ENCODE data around the gene MORC4.
"Not testable (repeated sequence)": the region's sequence is repeated elsewhere in the genome, so short reads cannot be mapped to it uniquely, and the experiment has no call there.

The MORC4 gene

DNA sequence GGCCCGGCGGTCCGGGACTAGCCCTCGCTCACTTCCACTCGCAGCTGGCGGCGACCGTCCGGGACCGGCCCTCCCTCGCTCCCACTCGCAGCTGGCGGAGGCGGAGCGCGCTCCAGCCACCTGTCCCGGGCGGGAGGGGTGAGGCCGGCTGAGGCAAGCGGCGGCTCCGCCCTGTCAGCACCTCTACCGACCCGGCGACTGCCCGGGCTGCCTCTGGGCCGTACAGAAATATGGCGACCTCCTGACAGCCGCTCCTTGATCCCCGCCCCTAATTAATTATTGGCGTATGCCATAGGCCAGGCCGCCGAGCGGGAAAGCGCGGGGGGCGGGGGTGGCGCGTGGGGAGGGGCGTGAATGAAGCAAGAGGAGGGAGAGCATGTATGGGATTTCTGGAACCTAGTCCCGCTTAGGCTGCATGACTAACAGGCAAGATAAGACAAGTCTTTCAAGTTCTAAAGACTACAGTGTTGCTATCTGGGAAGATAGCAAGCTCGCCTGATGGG, at the start of gene MORC4:
TSS of gene MORC4 (minus strand) at position 200 of the 503 bp plus-strand sequence. CDS start 243 bp downstream, outside the sequence.
- DNase-seq, result peak; percentile 29

DNA sequence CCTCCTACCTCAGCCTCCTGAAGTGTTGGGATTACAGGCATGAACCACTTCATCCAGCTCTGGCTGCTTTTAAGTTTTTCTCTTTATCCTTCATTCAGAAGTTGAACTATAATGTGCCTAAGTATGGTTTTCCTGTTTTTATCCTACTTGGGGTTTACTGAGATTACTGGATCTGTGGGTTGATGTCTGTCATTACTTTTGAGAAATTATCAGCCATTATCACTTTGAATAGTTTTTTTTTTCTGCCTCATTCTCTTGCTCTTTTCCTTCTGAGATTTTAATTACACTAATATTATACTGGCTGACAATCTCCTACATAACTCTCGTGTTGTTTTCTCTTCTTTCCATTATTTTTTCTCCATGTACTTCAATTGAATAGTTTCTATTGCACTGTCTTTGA, 47.6 kb upstream of the MORC4 start:
- no peak for DNase-seq

DNA sequence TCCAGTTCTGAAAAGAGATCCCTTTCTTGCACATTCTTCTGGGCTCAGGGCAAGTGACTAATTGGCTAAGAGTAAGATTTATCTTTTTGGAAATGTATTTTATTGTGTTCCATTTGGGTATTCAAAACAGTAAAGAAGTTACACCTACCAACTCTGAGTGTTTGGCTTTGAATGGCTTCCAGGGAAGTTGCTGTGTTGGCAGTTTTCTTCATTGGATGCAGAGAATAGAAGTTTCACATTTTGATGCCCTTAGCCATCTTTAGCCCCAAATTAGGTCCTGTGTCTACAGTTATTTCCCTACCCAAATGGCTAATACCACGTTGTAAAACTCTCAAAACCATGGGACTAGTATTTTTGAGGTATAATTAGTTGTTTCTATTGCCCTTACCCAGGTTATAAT, 29.7 kb upstream of the MORC4 start:
- DNase-seq, result no peak

DNA sequence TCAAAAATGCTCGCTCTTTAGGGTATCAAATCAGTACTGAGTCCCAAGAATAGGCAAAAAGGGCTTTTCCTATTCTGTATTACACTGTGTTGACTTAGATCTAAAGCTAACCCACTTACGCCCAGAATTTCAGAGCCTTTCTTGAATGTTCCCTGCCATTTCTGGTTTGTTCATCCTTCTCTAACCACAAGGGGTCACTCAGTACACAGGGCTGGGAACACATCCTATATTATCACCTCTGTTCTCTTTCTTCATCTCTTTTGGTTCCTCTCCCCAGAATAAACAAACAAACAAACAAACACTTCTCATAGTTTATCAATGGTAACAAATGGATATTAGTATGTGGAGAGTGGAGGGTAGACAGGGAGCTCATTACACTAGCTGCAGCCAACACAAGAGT, 25.5 kb upstream of the MORC4 start:
- no peak for DNase-seq

DNA sequence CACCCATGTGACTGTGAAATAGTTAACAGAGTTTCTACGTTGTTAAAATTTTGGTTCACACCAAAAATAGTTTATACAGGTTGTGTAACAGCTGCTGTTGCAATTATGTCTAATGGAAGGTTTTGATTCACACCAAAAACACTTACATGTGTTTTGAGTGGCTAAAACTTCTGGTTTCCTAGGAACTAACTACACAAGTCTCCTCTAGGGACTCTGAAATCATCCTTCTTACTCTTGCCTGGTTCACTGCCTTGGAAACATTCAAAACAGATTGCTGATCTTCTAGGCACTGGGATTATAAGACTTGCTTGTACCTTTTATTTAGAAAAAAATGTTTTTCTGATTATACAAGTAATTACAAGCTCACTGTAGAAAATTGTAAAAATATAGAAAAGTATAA, 14.9 kb upstream of the MORC4 start:
- DNase-seq, result no peak

DNA sequence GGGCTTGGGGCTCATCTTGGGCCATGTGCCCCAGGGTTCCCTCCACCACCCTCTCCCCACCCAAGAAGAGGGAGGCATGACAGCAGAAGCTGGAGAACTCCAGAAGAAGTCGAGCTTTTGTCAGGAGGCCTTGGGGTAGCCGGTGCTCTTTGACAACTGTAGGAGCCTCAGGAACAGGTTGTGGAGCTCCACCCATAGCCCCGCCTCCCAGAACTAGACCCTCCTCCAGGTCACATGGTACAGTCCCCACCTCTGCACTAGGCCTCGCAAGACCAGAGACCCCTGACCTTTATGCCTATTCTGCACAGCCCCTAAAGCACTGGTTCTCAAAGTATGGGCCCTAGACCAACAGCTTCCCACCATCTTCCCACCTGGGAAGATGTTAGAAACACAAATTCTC, 8.0 kb upstream of the MORC4 start:
- DNase-seq, result no peak

DNA sequence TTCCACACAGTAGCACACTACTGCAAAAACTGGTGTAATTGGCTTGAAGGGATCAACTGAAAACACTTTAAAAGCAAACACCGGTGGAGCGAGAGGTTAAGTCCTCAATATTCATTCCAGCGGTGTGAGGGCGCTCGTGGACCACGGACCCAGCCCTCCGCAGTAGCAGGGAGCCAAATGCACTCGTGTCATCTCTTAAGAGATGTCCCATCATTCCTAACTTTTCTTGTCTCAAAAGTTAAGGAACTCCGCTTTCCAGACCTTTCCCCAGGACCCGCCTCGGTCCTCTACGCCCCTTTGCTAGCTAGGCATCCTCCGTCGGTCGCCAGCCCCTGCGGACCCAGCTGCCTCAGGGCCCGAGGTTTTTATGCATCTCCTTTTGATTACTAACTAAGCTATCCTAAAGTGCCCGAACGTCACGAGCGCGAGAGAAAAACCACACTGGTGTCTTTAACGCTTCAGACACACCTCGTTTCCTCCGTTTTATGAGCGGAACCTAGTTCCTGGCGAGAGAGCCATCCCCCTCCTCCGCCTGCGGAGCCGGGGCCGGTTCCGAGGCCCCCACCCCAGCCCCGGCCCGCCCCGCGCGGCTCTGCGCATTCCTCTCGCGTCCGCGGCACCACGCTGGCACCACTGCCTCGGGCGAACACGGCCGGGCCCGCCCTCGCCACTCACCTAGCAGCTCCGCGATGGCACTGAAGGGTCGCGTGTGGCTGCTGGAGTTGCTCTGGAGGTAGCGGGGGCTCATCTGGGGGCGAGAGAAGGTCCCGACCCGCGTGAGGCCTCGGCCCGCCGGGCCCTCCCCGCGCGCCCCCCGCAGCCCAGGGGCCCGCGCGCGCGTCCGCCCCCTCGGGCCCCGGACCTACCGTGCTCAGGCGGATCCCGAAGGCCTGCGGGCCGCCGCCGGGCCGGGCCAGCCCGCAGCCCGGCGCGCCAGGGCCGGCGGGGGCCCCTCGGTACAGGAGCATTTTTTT, 723 bp downstream of the MORC4 start:
- peak; percentile 1 for DNase-seq

DNA sequence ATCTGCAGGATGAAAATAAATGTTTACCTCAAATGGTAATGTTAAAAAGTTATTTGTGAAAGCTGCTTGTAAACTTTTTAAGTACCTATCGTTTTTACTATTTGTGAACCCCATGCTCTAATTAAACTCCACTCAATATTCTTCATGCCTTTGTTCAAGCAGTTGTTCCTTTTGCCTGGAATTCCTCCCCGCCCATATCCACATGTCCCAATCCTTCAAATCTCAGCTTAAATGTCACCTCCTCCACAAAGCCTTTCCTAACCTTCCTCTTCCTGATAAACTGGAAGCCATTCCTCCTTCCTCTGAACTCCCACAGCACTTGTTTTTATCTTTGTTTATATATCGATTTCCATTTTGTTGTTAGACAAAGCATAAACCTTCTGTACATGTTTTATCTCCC, 2.4 kb downstream of the MORC4 start:
- no peak for DNase-seq

DNA sequence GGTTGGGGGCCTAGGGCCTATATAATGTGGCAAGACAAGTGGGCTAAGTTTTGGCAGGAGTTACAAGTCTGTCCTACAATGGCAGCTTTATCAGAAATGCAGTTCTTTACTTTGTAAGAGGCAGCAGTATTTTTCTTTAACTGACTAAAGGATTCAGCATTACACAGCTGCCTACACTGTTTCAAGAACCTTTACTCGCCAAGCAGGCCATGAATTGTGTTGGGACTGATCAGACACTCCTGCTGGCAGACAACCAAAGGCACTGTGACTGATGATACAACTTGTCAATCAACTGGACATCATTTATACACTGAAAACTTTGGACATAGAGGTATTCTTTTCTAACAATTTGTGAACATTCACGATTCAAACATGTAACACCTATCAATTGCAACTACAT, 4.3 kb downstream of the MORC4 start:
- no peak for DNase-seq

DNA sequence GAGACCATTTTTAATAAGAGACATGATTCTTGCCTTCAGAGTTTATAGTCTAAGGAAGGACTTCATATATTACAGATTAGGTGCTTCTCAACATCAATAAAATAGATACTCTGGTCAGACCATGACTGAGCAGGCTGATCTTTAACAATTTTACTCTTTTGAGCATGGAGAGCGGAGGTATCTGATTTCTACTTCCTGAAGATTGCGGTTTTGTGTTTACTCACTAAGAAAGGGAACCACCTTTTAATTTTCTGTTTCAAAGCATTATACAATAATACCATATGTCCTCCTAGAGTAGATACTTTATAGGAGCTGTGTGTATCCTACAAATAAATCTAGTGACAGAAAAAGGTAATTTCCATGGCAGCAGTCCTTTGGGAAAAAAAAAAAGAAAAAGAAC, 12.5 kb downstream of the MORC4 start:
- no peak for DNase-seq

DNA sequence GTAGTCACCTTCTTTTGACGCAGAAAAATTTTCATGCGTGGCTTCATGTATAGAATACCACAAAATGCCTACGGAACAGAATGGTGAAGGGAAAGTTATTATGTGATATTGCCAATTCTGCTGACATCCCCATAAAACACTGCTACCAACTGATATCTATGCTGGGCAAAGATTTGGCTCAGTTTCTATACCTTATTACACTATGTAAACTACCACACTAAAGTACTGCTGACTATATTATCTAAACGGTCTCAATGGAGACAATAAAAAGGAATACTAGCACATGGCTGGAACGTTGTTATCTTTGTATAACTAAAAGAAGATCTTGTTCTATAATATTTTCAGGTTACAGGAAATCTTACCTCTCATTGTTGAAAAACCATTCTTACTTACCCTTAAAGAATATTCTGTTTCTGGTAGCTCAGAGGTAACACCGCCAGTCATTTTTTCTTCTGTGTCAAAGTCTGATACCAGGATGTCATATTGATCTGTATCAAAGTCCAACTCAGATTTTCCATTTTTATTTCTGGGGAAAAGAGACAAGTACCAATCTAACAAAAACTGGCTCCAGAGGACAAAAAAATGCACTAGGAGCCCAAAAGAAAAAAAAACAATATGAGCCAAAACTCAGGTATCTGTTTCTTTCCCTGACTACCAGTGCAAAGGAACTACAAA, 18.9 kb downstream of the MORC4 start:
- DNase-seq, result no peak

DNA sequence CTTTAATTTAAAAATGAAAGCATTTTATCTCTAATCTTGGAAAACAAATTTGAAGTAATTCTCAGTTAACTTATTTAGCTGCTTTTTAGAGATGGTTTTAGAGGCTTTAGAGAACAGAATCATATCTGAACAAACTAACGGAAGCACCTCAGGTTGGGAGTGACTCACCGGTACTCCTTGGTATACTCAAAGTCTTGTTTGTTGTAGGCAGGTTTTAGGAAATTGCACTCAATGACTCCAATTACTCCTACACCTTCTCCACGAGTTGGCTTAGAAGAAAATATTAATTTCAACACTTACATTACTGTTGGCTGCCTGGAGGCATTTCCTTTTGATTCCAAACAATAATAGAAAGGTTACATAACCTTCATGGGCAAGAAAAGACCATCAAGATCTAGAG, 23.6 kb downstream of the MORC4 start:
- DNase-seq, result no peak

DNA sequence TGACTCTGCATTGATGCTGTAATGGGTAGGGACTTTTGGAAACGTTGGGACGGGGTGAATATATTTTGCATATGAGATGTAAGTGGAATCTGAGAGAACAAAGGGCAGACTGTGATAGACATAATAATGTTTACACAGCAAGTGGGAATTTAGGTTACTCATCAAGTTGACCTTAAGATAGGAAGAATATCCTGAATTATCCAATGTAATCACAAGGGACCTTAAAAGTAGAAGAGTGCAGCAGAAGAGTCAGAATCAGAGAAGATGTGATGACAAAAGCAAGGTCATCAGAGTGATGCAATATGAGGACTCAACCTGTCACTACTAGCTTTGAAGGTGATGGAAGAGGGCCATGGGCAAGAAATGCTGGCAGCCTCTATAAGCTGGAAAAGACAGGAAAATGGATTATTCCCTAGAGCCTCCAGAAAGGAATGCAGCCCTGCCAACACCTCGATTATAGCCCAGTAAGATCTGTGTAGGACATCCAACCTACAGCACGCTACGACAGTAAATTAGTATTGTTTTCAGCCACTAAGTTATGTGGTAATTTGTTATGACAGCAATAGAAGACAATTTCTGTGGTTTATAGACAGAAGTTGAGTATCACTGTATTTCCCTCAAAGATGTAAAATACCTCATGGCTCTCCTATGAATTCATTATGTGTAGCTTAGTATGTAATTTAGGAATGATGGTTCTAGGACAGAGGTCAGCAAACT, 26.4 kb downstream of the MORC4 start:
- DNase-seq, result no peak

DNA sequence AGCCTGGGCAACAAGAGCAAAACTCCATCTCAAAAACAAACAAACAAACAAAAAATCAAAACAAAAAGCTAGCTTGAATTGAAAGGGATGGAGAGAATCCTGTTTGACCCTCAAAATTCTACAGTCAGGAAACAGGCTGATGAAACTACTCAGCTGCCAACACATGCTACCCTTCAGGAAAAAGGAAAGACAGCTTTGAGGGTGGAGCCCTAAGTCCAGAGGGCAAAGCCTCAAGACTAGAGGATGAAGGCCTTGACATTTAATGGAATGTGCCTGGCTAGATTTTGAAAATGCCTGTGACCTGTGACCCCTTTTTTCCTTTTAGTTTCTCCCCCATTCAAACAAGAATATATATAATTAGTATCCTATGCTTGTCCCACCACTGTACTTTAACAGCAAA, 27.1 kb downstream of the MORC4 start:
- DNase-seq, result no peak

DNA sequence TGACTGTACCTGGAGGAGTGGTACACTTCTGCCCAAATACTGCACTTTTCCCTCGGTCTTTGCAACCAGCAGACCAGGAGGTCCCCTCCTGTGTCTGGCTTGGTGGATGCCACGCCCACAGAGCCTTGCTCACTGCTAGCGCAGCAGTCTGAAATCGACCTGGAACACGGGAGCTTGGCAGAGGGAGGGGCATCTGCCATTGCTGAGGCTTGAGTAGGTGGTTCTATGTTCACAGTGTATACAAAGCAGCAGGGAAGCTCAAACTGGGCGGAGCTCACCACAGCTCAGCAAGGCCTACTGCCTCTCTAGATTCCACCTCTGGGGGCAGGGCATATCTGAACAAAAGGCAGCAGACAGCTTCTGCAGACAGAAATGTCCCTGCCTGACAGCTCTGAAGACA, 33.5 kb downstream of the MORC4 start:
- not testable (repeated sequence) for DNase-seq

DNA sequence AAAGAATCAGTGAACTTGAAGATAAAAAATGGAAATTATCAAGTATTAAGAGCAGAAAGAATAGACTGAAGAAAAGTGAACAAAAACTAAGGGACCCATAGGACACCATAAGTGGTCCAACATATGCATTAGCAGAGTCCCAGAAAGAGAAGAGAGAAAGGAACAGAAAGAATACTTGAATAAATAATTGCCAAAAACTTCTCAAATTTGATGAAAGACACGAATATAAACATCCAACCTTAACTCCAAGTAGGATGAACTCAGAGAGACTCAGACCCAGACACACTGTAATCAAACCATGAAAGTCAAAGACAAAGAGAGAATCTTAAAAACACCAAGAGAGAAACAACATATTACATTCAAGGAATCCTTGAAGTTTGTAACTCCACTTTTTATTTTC, 35.7 kb downstream of the MORC4 start:
- DNase-seq, result no peak

DNA sequence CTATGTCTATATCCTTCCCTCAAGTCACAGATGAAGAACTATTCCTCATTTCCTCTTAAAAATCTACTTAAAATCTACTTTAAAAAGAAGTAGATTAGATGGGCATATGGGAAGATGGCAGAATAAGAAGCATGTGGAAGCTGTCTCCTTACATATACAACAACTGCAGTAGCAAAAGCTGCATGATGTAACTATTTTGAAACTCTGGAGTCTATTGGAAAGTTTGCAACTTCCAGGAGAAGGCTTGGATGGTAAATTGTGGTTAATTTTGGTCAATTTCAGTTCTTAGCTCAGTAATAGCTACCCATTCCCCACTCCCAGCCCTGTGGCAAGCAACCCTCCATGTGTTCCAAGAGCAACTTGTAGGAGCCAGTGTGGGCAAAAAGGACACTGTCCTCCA, 36.9 kb downstream of the MORC4 start:
- DNase-seq, result no peak

DNA sequence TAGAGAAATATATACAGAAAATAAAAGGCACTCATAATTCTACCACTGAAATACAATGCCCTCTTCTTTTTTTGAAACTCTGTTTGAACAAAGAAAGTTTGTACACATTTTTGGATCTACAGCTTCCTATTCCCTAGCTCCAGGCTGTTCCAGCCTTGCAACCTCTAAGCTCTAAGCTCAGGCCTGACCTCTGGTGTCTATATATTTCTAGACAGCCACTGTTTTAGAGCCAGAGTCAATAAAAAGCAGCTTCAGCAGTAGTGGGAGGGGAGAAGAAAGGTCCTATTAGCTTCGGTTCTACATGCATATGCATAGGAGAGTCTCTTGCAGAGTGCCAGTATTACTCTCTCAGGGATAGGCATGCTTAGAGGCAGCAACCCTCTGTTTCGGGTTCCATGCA, 40.1 kb downstream of the MORC4 start:
- DNase-seq, result no peak

DNA sequence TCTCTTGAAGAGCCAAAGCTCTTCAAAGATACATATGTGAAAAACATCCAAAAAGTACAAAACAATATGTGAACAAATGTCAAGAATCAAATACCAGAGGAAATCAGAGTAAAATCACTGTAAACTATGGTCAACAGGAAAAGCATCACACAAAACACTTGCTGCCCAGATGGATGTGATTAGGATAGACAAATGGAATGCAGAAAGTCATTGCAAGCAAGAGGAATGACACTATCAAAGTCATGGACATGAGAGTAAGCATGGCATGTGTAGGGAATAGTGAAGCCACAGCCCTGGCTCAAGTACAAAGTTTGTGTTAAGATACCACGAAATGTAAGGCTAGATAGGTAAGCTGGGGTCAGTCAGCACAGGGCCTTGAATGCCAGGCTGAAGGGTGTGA, 42.2 kb downstream of the MORC4 start:
- DNase-seq, result no peak

DNA sequence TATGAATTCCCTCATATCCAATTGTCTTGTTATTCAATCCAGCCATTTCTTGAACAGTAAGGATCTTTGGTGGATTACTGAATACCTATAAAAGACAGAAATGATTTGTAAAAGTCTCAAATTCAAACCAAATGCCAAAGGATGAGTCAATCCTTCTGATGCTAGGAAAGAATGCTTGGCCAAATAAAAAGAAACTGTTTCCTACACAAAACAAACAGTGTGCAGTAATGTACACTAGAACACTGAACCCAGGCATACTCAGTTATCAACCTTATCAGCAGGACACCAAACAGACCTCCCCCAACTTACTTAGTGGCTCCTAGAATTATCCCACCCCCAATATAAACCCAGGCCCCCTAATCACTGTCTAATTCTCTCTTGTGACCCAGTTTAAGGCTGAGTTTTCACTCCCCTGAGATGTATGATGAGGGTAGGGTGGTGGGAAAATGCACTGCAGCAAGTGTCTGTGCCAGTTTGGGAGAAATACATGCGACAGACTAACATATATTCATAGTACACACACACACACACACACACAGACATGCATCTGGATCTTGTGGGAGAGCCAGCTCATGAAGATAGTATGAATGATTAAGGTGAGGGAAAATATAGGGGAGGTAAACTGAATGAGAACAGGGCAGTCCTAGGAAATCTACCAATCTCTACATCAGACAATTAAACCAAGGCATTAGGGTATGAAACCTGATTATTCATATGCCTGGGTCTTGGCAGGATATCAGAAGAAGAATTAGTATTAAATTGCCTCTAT, 44.8 kb downstream of the MORC4 start:
- no peak for DNase-seq

DNA sequence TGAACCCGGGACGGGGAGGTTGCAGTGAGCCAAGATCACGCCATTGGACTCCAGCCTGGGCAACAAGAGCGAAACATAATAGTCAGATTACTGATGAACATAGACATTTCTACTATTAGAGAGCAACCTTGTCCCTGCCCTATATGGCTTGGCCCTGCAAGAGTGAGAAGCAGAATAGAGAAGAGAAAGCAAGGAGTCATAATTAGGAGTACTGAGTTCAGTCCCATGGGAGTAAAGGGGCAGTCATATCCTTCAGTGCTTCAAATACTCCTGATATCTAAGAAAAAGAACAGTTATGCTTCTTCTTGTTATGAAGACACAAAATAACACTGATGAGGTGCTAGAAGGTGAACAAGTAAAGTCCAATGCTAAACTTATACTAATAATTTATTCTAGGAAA, 46.0 kb downstream of the MORC4 start:
- DNase-seq, result no peak

DNA sequence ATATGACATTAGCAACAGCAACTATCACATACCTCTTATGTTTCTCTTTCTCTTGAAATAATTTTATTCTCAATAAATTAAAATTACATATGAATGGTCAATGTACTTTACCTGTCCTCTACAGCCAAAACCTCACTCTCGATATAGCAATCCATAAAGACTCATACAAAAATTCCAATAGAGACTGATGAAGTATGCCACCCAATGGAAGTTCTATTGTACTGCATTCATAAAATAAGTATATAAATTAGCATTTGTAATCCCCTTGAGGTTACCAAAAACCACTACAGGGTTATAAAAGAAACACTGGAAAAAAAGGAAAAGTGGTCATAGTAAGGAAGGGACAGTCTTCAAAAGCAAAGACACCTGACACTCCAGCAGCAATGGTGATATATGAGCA, 47.0 kb downstream of the MORC4 start:
- DNase-seq, result no peak

DNA sequence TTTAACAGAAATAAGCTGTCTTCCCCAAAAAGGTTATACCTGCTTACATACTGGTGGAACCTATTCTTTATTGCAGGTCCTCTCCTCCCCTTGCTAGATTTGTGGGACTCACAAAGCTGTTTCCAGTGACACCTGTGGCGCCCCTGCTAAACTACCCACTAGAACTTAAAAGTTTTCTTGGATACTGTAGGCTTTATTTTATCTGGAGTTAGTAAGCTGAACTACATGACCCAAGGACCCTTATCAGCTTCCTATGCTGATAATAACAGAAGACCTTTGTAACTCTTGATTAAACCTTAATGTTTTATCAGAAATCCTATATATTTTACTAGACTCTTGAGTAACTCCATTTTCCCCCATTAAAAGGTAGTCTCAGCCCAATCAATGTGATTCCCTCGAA, 47.5 kb downstream of the MORC4 start:
- no peak for DNase-seq

Data from SHP77 treated with DMSO at 0.1 percent for 48 hours (cell line).